Measurements from ENCODE around the gene SPANXN3.
"Not testable (repeated sequence)": the region's sequence is repeated elsewhere in the genome, so short reads cannot be mapped to it uniquely, and the experiment has no call there.

The SPANXN3 gene

GRCh38 chrX:143517375-143517774 lies at the start of gene SPANXN3:
Gene SPANXN3 (minus strand): TSS chrX:143517475. CDS start chrX:143517391, 84 bp downstream.
- not testable (repeated sequence) for DNase-seq (ENCODE audit: extremely low spot score, insufficient read length, low read depth); FAIRE-seq

GRCh38 chrX:143536176-143536575 lies 18.9 kb upstream of the SPANXN3 start:
- FAIRE-seq (no peak), DNase-seq (ENCODE audit: extremely low spot score, insufficient read length, low read depth) (no peak)

- DNase-seq (ENCODE audit: extremely low spot score, insufficient read length, low read depth); FAIRE-seq: not testable (repeated sequence)
These were observed 15.1 kb downstream of the SPANXN3 start for GRCh38 chrX:143502196-143502595.

- DNase-seq (ENCODE audit: extremely low spot score, insufficient read length, low read depth) (no peak), FAIRE-seq (no peak)
These were observed 16.5 kb downstream of the SPANXN3 start for GRCh38 chrX:143500751-143501150.

GRCh38 chrX:143486105-143486504 lies 31.2 kb downstream of the SPANXN3 start:
- no peak for FAIRE-seq
- no peak for DNase-seq (ENCODE audit: extremely low spot score, insufficient read length, low read depth)

- no peak for FAIRE-seq
- no peak for DNase-seq (ENCODE audit: extremely low spot score, insufficient read length, low read depth)
These were observed 40.5 kb downstream of the SPANXN3 start for GRCh38 chrX:143476751-143477150.

GRCh38 chrX:143472347-143472938 lies 44.8 kb downstream of the SPANXN3 start:
- FAIRE-seq (no peak), DNase-seq (ENCODE audit: extremely low spot score, insufficient read length, low read depth) (no peak)

- no peak for DNase-seq (ENCODE audit: extremely low spot score, insufficient read length, low read depth)
- no peak for FAIRE-seq
These were observed 51.1 kb downstream of the SPANXN3 start for GRCh38 chrX:143466130-143466529.

GRCh38 chrX:143462696-143463095 lies 54.6 kb downstream of the SPANXN3 start:
- FAIRE-seq (no peak), DNase-seq (ENCODE audit: extremely low spot score, insufficient read length, low read depth) (no peak)

- FAIRE-seq (no peak), DNase-seq (ENCODE audit: extremely low spot score, insufficient read length, low read depth) (no peak)
These were observed 55.7 kb downstream of the SPANXN3 start for GRCh38 chrX:143461606-143462005.

Data from GM18507 (cell line).